Activated CD8-positive, alpha-beta memory T cell treated with anti-CD3 and anti-CD28 coated beads, Interleukin-2, amount 10 ng/mL, durations not matched to agents 7 days and 5 days (primary cell): ENCODE data around the gene NUDCD3. TPM values are rescaled to one million over a fixed set of nuclear protein-coding genes. Genes with fewer than 3 reads are reported as not detected.

Source experiments
- ATAC-seq: fragments of 150-1000 bp; cut with Tn5 transposase; one replicate; pipeline ENCODE4 v1.10.0; 2021; ENCODE audit warnings: moderate library complexity
- CTCF ChIA-PET: fragments of 350-600 bp; sonication (Branson Sonifier 250); formaldehyde crosslinking; loops from one replicate; lab custom pipeline; 2021; ENCODE audit warnings: antibody characterized with exemption; lab: Charles Lee
- DNase-seq: peaks from one replicate; pipeline ENCODE4 v3.0.0-alpha.2; 2020
- H3K27ac Mint-ChIP-seq: one replicate; pipeline ENCODE4 v1.8.0; 2021; ENCODE audit warnings: mild to moderate bottlenecking, mixed read lengths
- H3K27me3 Mint-ChIP-seq: one replicate; pipeline ENCODE4 v1.8.0; 2021; ENCODE audit warnings: mixed read lengths
- H3K36me3 Mint-ChIP-seq: one replicate; pipeline ENCODE4 v1.8.0; 2021; ENCODE audit warnings: mild to moderate bottlenecking, mixed read lengths
- H3K4me1 Mint-ChIP-seq: one replicate; pipeline ENCODE4 v1.8.0; 2021; ENCODE audit warnings: mixed read lengths
- H3K4me3 Mint-ChIP-seq: one replicate; pipeline ENCODE4 v1.8.0; 2021; ENCODE audit warnings: mild to moderate bottlenecking, moderate library complexity, mixed read lengths
- H3K9me3 Mint-ChIP-seq: one replicate; pipeline ENCODE4 v1.8.0; 2022; ENCODE audit warnings: low read depth, mixed read lengths
- total RNA-seq, 2 experiments: library from RNA; stranded (reverse); gene quantifications; one replicate each; pipeline ENCODE4 v1.2.3, GENCODE V29; 2021

NUDCD3 gene
- total RNA-seq, 2 experiments from 2014 or later: 92.2 to 101 TPM

DNA sequence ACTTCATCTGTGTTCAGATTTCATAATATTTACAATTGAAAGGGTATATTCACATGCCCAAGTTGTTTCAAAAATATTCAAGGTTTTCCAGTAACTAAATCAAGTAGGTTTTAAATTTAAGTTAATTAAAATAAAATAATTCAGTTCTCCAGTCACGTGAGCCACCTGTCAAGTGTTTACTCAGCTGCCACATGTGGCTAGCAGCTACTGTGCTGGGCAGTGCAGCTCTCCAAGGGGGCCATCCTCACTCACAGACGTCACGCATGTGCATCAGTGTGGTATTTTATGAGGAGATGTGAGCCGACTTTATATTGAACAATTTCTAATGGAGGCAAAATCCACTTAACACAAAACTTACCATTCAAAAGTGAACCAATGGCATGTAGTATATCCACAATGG is 95.4 kb downstream of the NUDCD3 start:
- H3K9me3 Mint-ChIP-seq: no peaks in the 10 kb centered on the region
- no peaks in the 10 kb centered on the region for H3K4me1 Mint-ChIP-seq
- no peak overlapping the region for H3K4me3 Mint-ChIP-seq
- CTCF ChIA-PET: no interaction called here
- H3K36me3 Mint-ChIP-seq: no peaks in the 10 kb centered on the region
- H3K27me3 Mint-ChIP-seq: no peaks in the 10 kb centered on the region
- H3K27ac Mint-ChIP-seq: no peak overlapping the region
- peak; percentile 34 for DNase-seq
- no peak for ATAC-seq

DNA sequence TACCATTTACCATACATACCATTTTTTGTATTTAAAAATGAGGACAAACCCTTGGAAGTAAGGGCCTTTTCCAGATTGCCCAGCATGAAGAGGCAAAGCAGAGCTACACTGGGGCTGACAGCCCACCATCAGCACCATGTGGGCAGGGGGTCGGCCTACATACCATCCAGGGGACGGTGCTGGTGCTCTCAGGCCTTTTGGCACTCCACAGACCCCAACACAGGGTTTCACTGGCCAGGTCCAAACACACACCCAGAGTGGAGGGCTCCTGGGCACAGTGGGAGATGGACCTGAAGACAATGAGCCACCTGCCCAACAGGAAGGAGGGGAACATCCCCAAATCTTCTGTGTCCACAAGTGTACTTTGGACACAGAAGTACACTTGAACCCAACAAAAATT is 95.8 kb downstream of the NUDCD3 start:
- CTCF ChIA-PET: no interaction called here
- Mint-ChIP-seq H3K27me3 (no peaks in the 10 kb centered on the region), H3K4me1 (no peaks in the 10 kb centered on the region), H3K9me3 (no peaks in the 10 kb centered on the region), H3K4me3 (no peak overlapping the region), H3K36me3 (no peaks in the 10 kb centered on the region), H3K27ac (no peak overlapping the region)
- DNase-seq (peak; percentile 12), ATAC-seq (no peak)

DNA sequence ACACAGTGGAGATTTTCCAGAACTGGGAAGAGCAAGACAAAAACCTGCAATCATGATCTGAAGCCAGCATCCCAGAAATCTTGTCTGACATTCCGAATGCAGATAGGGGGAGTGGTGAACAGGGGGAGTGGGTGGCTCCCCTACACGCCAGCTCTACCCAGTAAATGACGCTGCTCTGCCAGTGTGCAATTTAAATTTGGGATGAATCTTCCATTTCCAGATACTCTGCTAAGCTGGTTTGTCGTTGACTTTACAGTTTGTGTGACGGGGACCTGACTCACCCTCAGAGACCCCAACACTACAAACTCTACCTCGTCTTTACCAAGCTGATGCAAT is 96.4 kb downstream of the NUDCD3 start:
- Mint-ChIP-seq H3K27ac (no peak overlapping the region), H3K36me3 (no peaks in the 10 kb centered on the region), H3K9me3 (no peaks in the 10 kb centered on the region), H3K4me3 (no peak overlapping the region), H3K4me1 (no peaks in the 10 kb centered on the region), H3K27me3 (no peaks in the 10 kb centered on the region)
- ATAC-seq: no peak
- no peak for DNase-seq
- CTCF ChIA-PET: no interaction called here

DNA sequence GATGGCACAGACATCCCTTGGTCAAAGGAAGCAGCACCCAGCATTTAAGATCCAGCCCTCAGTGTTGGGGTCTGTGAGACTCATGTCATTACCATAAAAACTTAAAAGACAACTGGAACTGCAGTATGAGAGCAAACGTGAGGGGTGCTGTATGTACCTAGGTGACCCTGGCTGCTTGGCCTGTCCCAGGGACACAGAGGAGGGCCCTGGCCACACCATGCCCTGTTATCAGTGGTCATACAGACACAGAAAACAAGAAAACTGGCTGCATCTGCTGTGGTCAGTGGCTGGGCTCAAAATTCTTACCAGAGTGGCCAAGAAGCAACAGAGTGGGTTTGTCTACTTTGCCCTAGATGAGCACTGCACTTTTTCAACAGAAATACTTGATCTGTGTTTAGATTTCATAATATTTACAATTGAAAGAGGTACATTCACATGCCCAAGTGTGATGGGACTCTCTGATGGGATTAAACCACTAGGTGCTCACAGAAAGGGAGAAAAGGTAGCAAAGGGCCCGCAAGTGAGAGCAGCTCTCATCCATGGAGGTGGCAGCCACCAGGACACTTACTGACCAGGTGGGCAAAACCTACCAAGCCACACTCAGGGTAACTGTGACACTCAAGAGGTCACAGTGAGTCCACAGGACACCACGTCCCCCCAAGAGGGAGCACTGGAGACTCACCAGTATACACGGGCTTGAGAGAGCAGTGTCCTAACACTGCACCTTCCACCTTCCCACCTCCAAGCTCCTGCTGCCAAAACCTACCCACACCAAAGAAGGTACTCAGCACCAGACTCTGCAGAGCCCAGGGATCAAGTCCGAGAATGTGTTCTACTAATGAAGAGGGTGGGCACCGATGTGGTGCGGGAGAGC is 97.0 kb downstream of the NUDCD3 start:
- CTCF ChIA-PET: no interaction called here
- DNase-seq: peak; percentile 38
- no peak for ATAC-seq
- Mint-ChIP-seq H3K27me3 (no peaks in the 10 kb centered on the region), H3K4me1 (no peaks in the 10 kb centered on the region), H3K27ac (no peak overlapping the region), H3K9me3 (no peaks in the 10 kb centered on the region), H3K36me3 (no peaks in the 10 kb centered on the region), H3K4me3 (no peak overlapping the region)

DNA sequence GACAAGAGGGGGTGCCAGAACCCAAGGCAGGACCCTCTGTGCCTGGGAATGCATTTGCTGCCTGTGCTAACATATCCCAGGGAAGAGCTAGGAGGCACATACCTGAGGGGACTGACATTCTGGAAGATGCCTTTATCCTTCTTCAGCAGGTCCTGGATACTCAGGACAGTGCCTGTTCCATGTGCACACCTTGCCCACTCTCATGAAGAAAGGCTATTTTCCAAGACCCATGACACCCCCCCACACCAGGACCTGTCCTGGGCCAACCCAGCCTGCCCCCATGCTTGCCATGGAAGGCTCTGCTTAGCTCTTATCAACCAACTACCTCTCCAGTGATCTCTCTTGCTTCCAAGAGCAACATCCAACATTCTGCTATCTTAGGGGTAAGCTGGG is 97.8 kb downstream of the NUDCD3 start:
- peak; percentile 19 for DNase-seq
- Mint-ChIP-seq H3K36me3 (no peaks in the 10 kb centered on the region), H3K4me1 (no peaks in the 10 kb centered on the region), H3K27me3 (no peaks in the 10 kb centered on the region), H3K4me3 (no peak overlapping the region), H3K9me3 (no peaks in the 10 kb centered on the region), H3K27ac (no peak overlapping the region)
- ATAC-seq: no peak
- CTCF ChIA-PET: no interaction called here

DNA sequence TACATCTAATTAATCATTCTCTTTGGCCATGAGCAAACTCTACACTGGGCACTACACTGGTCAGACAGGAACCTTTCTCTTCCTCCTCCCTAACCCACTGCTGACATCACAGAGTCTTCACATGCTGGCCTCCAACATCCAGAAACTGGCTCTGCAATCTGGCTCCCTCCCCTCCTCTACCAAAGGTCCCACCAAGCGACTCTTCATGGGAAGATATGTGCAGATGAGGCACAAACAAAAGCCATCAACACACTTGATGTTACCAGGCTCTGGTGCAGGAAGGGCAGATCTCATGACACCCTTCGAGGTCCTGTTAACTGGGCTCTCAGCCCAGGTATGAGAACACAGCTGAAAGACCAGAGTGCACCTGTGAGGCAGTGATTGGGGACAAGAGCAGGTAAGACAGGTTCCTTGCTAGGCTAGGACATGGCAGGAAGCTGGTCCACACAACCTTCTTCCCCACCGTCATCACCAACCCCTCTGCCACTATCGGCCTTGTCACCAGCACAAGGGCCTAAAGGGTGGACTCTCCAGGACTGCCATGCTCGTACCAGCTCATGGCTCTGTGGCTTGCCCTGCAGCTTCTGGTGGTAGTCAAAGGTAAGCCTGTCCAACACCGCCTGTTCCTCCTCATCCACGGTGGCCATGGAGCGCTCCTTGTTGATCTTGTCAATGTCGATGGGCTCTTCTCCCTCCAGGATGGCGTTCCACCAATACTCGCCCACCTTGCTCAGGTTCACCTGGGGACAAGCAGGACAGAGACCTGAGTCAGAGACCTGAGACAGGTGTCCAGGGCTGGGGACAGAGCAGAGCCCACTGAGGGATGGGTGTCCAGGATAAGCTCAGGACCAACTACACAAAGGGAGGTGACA is 98.5 kb downstream of the NUDCD3 start:
- Mint-ChIP-seq H3K4me3 (no peak overlapping the region), H3K27ac (no peak overlapping the region), H3K36me3 (no peaks in the 10 kb centered on the region), H3K27me3 (no peaks in the 10 kb centered on the region), H3K9me3 (no peaks in the 10 kb centered on the region), H3K4me1 (no peaks in the 10 kb centered on the region)
- ATAC-seq: no peak
- CTCF ChIA-PET: no interaction called here
- peak; percentile 27 for DNase-seq

DNA sequence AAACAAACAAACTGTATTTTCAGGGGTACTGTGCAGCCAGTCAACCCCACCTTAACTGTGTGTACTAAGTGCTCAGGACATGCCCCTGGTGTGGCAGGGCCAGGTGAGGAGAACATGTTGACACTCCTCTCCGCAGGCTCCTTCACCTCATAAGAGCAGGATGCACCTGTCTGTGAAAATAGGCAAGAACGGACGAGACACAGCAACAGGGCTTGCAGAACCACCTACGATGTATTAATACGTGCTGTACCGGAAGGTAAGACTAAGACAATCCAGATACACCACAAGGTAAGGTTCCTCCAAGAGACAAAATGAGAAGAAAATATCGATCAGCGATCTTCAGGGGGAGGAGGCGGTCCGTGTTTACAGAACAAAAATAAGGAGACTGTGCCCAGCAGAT is 99.3 kb downstream of the NUDCD3 start:
- ATAC-seq: no peak
- H3K27me3 Mint-ChIP-seq: no peaks in the 10 kb centered on the region
- CTCF ChIA-PET: no interaction called here
- no peaks in the 10 kb centered on the region for H3K36me3 Mint-ChIP-seq
- no peaks in the 10 kb centered on the region for H3K4me1 Mint-ChIP-seq
- no peak overlapping the region for H3K27ac Mint-ChIP-seq
- DNase-seq: peak; percentile 16
- H3K9me3 Mint-ChIP-seq: no peaks in the 10 kb centered on the region
- no peak overlapping the region for H3K4me3 Mint-ChIP-seq

DNA sequence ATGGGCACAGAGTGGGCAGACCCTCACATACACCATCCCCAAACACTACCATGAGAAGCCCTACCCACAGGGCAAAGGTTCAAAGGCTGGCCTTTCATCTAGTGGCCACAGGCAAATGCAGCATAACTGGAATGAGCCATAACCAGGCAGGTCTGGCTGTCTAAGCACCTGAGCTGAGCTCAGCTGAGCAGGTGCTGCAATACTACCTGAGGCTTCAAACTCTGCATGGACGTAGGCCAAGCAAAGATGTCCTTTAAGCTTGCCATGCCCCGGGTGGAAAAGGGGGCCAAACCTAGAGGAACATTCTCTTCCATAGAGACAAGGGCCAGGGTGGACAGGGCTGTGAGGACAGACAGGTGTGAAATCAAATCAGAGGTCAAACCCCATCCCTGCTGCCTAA is 99.8 kb downstream of the NUDCD3 start:
- H3K27me3 Mint-ChIP-seq: no peaks in the 10 kb centered on the region
- H3K4me1 Mint-ChIP-seq: no peaks in the 10 kb centered on the region
- no peaks in the 10 kb centered on the region for H3K36me3 Mint-ChIP-seq
- H3K9me3 Mint-ChIP-seq: no peaks in the 10 kb centered on the region
- H3K27ac Mint-ChIP-seq: no peak overlapping the region
- DNase-seq: peak; percentile 29
- H3K4me3 Mint-ChIP-seq: no peak overlapping the region
- no peak for ATAC-seq
- CTCF ChIA-PET: no interaction called here

DNA sequence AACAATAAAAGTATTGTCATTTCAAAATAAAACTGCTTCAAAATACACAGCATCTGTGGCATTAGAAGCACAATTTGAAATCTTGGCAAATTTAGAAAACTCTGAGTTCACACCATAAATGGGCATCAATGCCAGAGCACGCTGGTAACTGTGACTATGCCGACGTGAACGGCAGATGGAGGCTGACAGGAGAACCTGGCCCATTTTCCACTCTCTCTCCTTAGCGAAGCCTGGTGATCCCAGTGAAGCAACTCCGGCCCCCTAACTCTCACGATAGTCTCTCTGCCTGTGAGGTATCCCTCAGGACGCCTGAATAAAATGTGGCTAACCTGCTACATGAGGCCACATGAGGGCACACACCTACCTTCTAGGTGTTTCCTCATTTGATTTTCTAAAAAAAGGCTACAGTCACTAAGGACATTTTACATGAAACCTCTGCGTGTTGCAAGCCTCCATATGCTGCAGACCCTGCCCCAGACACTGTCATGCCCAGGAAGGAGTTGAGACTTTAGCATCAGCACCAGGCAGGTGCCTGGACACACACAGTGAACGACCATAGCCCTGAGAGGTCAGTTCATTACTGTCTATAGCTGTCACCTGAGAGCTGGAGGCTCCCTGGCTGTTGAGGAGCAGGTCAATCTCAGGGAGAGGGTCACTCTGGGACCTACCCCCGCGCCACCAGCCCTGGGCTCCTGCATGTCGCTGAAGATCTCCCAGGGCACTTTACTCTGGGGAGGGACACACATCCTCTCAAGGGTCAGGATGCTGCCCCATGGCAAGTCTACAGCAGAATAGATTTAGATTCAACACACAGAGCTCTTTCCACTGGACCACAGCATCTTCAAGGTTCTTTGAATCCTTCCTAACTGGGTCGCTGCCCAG is 102.1 kb downstream of the NUDCD3 start:
- CTCF ChIA-PET: no interaction called here
- DNase-seq (peak; percentile 40), ATAC-seq (no peak)
- no peak overlapping the region for H3K4me3 Mint-ChIP-seq
- H3K27ac Mint-ChIP-seq: no peak overlapping the region
- H3K4me1 Mint-ChIP-seq: no peaks in the 10 kb centered on the region
- H3K36me3 Mint-ChIP-seq: no peaks in the 10 kb centered on the region
- H3K27me3 Mint-ChIP-seq: no peaks in the 10 kb centered on the region
- no peaks in the 10 kb centered on the region for H3K9me3 Mint-ChIP-seq

DNA sequence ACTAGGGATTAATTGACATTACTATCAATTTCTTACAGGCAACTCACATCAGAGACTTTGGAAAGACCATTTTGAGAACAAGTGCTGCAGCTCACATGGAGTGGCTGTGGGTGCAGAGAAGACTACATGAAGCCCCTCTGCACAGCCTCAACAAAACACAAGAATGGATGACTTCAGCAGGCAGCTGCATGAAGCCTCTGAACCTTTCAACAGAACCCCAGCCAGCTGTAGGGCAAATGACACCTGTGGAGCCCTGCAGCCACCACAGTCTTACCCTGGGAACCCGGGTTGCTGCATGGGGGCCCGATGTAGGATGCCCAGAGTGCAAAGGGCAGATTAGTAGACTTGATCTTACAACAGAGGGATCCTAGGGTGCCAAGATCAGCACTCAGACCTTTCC is 103.1 kb downstream of the NUDCD3 start:
- no peaks in the 10 kb centered on the region for H3K9me3 Mint-ChIP-seq
- no peak overlapping the region for H3K27ac Mint-ChIP-seq
- no peak for ATAC-seq
- H3K4me1 Mint-ChIP-seq: no peaks in the 10 kb centered on the region
- H3K27me3 Mint-ChIP-seq: no peaks in the 10 kb centered on the region
- peak; percentile 36 for DNase-seq
- H3K36me3 Mint-ChIP-seq: no peaks in the 10 kb centered on the region
- no peak overlapping the region for H3K4me3 Mint-ChIP-seq
- CTCF ChIA-PET: no interaction called here

DNA sequence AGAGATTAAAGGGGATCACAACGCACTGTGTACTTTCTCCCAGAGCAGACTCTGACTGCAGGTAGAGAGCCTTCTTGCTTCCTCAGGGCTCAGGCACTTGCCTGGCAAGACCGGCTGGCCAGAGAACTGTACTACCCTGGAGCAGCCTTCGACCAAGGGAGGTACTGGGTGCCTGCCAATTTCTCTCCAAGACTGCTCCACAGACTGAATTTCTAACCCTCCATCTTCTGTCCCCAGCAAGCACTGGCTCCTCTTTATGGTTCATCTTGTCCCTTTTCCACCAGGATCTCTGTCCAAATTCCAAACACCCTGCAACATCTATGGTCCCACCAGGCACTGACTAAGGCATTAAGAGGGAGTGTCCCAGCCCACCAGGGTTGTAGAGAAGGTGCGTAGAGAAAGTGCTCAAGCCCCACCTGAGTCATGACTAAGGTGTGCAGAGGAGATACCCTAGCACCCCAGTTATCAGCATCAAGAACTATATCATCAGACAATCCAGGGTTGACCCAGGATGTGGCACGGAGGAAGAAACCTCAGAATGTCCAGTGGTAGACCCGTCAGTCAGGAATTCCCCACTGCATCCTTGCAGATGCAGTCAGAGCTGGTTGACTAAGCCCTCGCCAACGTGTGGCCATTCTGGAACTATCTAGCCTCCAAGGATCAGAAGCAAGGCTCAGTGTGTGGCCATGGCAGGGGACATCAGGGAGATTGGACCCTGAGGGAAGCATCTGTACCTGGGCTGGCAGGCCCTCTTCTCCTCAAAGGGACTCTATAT is 104.1 kb downstream of the NUDCD3 start:
- no peak overlapping the region for H3K27ac Mint-ChIP-seq
- no peaks in the 10 kb centered on the region for H3K27me3 Mint-ChIP-seq
- DNase-seq (peak; percentile 31), ATAC-seq (no peak)
- H3K4me1 Mint-ChIP-seq: no peaks in the 10 kb centered on the region
- CTCF ChIA-PET: no interaction called here
- H3K4me3 Mint-ChIP-seq: no peak overlapping the region
- no peaks in the 10 kb centered on the region for H3K9me3 Mint-ChIP-seq
- H3K36me3 Mint-ChIP-seq: no peaks in the 10 kb centered on the region

DNA sequence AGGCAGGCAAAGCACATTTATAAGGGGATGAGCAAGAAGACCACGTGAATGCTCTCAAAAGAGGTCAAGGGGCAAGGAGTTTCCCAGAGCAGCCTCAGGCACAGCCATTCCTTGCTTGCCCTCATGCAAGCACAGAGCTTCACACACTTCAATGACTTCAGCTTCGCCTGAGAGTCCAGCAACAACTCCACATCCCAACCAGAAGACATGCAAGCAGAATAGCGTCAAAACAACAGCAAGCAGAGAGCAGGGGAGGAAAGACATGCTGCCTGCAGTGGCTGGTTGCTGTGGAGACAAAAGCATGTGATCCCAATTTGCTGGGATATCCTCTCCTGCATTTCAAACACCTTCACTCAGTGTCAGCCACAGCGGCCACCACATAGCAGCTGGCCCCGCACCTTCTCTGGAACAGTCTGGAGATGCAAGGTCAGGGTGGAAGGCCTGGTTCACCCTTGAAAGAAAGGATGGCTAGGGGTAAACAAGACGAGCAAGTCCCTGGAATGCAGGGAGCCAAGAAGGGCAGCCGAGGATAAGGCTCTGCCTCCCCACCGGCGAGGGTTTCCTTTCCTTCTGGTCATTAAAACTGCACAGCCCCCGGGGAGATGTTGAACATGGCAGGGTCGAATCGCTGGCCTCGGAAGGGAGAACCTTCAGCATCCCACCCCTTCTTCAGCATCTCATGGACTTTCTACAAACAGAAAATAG is 104.9 kb downstream of the NUDCD3 start:
- H3K4me3 Mint-ChIP-seq: no peak overlapping the region
- no peaks in the 10 kb centered on the region for H3K9me3 Mint-ChIP-seq

More for the DNA sequence above, 104.9 kb downstream of the NUDCD3 start:
- peak; percentile 31 for DNase-seq
- no peaks in the 10 kb centered on the region for H3K27me3 Mint-ChIP-seq
- H3K36me3 Mint-ChIP-seq: no peaks in the 10 kb centered on the region
- no peaks in the 10 kb centered on the region for H3K4me1 Mint-ChIP-seq
- H3K27ac Mint-ChIP-seq: no peak overlapping the region
- ATAC-seq: no peak
- CTCF ChIA-PET: no interaction called here
